Astrocyte (in vitro differentiated cells and primary cell): ENCODE measurements around the gene C12orf50.

ENCODE experiments used
- CTCF ChIP-seq: IDR thresholded peaks from 2 replicates; pipeline ENCODE4 v1.5.1; 2011; ENCODE audit warnings: low read depth, mild to moderate bottlenecking, inconsistent platforms, low read length, moderate library complexity; ENCODE audit not compliant: insufficient read depth
- EZH2 ChIP-seq: IDR thresholded peaks from 2 replicates; pipeline ENCODE4 v1.6.1; 2012; ENCODE audit warnings: mild to moderate bottlenecking, low read length, inconsistent platforms; ENCODE audit not compliant: insufficient read depth

- TF ChIP-seq CTCF (no peak), EZH2 (no peak)
Measured at GRCh38 chr12:88011755-88012154, 17.4 kb downstream of the C12orf50 start.
